ENCODE data around the gene TMEM184B.
A peak's percentile ranks its signal among the peaks of the same experiment; 100 is the strongest.
"Not testable (repeated sequence)": the region's sequence is repeated elsewhere in the genome, so short reads cannot be mapped to it uniquely, and the experiment has no call there.

TMEM184B gene

DNA sequence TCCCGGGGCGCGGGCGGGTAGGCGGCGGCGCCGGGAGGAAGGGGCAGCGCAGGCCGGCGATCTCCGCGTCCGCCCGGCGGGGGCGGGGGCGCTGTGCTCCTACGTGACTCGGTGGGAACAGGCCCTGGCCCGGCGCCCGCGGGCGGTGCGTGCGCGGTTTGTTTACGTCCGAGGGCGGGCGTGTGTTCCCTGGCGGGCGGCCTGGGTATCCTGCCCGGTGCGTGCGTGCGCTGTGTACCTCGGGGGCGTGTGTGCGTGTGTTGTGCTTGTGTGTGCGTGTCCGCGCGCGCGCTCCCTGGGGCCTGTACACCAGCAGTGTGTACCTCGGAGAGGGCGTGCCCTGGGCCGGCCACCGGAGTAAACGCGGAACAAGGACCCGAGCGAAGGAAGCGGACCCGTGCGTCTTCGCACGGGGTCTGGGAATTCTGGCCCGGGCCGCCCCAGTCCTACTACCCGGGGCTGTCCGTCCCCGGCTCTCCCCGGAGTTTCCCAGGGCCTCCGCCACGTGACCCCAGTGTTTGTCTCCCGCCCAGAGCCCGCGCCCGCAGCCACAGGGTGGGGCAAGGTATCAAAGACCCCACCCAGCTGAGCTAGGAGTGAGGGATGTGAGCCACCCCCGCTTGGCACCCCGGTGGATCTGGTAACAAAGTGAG, 70.2 kb downstream of the TMEM184B start:
- peak in 1 of 2 donors; percentile 70 for DNase-seq

GRCh38 chr22:38201711-38202436, 70.9 kb downstream of the TMEM184B start, which contains the start of gene MAFF:
MAFF (plus strand) TSS chr22:38201994; CDS start chr22:38213854, 11,860 bp downstream.
- peak; percentile 83 to 89 for DNase-seq

DNA sequence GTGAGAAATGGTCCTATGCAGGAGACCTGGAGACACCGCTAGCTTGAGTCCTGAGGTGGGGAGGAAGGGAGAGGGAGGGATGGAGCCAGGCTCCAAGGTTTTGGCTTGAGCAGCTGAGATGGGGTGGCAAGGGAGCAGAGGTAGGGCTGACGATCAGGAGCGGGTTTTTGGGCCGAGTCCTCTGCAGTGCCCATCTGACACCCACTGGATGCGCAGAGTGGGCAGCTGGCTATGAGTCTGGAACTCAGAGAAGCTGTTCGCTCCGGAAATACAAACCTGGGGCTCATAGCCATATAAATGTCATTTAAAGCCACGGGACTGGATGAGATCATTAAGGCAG, 71.5 kb downstream of the TMEM184B start:
- DNase-seq = no peak

DNA sequence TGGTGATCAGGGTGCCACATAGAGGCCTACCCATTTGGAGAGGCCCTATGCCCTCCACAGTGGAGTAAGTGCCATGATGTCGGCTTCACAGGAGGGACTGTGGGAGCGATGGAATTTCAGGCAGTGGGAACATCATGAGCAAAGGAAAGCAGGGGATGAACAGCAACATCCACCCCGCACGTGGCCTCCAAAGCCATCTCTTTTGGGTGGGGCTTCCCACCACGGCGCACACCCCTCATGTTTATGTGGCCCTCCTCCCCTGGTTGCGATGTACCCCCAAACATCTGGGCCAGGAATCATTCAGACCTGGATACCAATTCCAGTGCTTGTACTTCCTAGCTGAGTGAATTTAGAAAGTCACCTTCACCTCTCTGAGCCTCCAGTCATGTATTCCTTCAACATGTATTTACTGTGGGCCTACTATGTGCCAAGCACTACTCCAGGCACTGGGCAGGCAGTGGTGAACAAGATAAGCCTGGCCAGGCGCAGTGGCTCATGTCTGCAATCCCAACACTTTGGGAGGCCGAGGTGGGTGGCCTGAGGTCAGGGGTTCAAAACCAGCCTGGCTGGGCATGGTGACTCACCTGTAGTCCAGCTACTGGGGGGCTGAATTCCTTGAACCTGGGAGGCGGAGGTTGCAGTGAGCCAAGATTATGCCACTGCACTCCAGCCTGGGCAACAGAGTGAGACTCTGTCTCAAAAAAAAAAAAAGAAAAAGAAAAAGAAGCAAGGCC, 72.8 kb downstream of the TMEM184B start:
- no peak for DNase-seq

GRCh38 chr22:38196791-38197419, 75.9 kb downstream of the TMEM184B start:
- no peak for DNase-seq

GRCh38 chr22:38193580-38193979, 79.2 kb downstream of the TMEM184B start:
- no peak for DNase-seq

DNA sequence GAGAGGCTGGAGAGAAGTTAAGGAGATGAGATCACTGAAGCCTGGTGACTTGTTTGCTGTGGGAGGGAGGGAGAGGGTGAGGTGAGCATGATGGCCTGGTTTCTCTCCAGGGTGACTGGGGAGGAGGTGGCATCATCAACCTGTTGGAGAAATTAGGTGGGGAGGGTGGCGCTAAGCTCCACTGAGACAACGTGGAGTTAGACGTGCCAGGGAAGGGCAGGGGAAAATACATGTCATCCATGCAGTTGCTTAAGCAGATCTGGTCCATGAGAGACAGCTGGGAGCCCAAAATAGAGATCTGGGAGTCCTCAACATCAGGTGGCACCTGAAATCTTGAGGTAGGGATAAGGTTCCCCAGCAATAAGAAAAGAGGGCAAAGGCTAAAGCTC, 80.3 kb downstream of the TMEM184B start:
- DNase-seq = no peak

DNA sequence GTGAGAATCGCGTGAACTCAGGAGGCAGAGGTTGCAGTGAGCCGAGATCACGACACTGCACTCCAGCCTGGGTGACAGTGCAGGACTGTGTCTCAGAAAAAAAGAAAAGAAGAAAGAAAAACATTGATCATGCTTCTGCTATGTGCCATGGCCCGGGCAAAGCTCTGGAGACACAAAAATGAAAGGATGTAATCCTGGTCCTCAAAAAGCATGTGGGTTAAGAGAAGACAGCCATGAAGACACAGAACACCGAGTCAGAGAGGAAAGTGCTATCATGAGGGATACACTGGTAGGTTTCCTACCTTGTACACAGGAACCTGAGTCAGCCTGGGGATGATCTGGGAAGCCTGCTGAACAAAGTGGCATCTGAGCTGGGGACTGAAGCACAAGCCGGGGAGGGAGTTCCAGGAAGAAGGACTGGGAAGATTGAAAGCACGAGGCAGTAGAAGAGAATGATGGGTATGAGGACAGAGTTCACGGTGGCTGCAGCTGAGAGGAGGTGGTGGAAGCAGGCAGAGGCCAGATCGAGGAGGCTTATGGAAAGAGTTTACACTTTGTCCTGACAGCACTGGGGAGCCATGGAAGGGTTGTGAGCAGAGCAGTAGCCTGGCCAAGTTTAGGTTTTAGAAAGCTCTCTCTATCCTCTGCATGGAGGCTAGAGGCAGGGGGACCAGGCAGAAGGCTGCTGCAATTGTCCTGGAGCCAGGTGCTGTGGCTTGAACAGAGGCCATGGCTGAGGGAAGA, 80.9 kb downstream of the TMEM184B start:
- no peak for DNase-seq

- DNase-seq = no peak
Measured at GRCh38 chr22:38191055-38191454, 81.8 kb downstream of the TMEM184B start.

DNA sequence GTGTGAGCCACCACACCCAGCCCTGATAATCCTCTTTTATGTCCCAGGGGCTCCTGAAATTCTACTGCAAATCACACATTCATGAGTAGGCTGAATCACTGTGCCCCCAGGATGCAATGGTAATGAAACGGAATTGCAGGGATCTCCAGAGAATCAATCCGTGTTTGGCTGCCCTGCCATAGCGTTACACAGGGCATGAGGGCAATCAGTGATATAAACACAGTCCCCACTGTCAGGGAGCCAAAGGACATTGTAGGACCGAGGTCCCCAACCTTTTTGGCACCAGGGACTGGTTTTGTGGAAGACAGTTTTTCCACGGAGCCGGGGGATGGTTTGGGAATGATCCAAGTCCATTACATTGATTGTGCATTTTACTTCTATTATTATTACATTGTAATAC, 82.2 kb downstream of the TMEM184B start:
- no peak for DNase-seq

GRCh38 chr22:38189104-38189503, 83.7 kb downstream of the TMEM184B start:
- DNase-seq = no peak

GRCh38 chr22:38187413-38188212, 85.2 kb downstream of the TMEM184B start:
- DNase-seq = no peak

DNA sequence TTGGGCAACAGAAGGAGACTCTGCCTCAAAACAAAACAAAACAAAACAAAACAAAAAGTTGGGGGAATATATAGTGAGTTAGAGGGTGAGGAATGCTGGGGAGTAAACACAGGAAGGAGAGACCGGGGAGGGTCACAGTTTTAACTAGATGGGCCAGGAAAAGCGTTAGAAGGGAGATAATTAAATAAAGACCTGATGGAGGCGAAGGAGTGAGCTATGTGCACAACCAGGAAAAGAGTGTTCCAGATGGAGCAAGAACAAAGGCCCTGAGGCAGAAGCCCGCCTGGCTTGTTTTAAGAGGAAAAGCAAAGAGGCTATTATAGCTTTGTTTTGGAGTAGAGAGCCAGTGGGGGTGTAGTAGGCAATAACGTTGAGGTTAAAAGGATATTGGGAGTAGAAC, 86.4 kb downstream of the TMEM184B start:
- no peak for DNase-seq

DNA sequence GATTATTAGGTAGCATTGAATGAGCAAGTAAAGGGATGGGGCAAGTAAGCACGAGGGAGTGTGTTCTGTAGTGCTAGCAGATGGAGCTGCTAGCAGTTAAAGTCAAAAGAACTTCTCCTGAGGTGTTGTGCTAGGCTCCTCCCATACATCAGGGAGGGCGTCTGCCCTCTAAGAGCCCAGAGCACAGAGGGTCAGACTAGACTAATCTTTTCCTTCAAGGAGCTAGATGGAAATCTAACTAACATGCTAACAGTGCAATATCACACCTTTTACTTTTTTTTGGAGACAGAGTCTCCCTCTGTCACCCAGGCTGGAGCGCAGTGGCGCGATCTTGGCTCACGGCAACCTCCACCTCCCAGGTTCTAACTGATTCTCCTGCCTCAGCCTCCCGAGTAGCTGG, 88.0 kb downstream of the TMEM184B start:
- DNase-seq = no peak

GRCh38 chr22:38181453-38182200, 91.2 kb downstream of the TMEM184B start, which contains the start of gene PLA2G6:
PLA2G6 (minus strand) TSS chr22:38181830; CDS start chr22:38169426, 12,404 bp downstream.
- DNase-seq = peak; percentile 85 to 97

GRCh38 chr22:38180841-38181452, 91.9 kb downstream of the TMEM184B start:
- DNase-seq = no peak

GRCh38 chr22:38178605-38178937, 94.2 kb downstream of the TMEM184B start:
- DNase-seq = not testable (repeated sequence)

- DNase-seq = no peak
Measured at GRCh38 chr22:38177926-38178604, 94.7 kb downstream of the TMEM184B start.

DNA sequence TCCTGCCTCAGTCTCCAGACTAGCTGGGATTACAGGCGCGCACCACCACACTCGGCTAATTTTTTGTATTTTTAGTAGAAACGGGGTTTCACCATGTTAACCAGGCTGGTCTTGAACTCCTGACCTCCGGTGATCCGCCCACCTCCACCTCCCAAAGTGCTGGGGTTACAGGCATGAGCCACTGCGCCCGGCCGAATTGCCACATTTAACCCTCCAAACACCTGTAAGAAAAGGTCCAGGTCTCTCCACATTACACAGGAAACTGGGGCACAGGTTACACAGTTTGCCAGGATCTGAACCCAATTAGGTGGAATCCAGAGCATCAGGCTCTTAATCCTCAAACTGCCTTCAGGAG, 95.3 kb downstream of the TMEM184B start:
- not testable (repeated sequence) for DNase-seq

GRCh38 chr22:38177044-38177443, 95.8 kb downstream of the TMEM184B start:
- DNase-seq = no peak
